A549 (cell line): ENCODE data around the gene ODF4. TPM values are rescaled to one million over a fixed set of nuclear protein-coding genes. Genes with fewer than 3 reads are reported as not detected.

Experiments
- ATAC-seq, 2 experiments: fragments of 200-7000 bp in 1 of 2; fragments of >200 bp in 1 of 2; cut with Nextera tagmentation in 1 of 2; cut with Tn5 transposase in 1 of 2; 3 replicates each; pipeline versions ENCODE4 v1.8.0 to v1.9.1; 2018 to 2020; ENCODE audit warnings: mild to moderate bottlenecking in 1 of 2, moderate library complexity in 1 of 2
- CTCF ChIA-PET: fragments of 300-600 bp; sonication (Branson Sonifier 250); formaldehyde crosslinking; extraction: SDS; loops from one replicate; lab custom pipeline; 2021; ENCODE audit warnings: antibody characterized with exemption, inconsistent platforms; lab: Yijun Ruan, JAX
- POLR2A ChIA-PET: fragments of 350-600 bp; formaldehyde crosslinking; extraction: SDS; loops from one replicate; lab custom pipeline; 2021; ENCODE audit warnings: antibody characterized with exemption, inconsistent platforms; lab: Yijun Ruan, JAX
- DNase-seq, 2 experiments: peaks; one replicate each; pipeline versions ENCODE4 v3.0.0 to v3.0.0-alpha.2; 2011 to 2016; ENCODE audit warnings: low read depth in 1 of 2, low spot score in 1 of 2
- FAIRE-seq: peaks from 2 replicates; lab custom pipeline; 2011; peaks lifted over from hg19 to GRCh38; lab: Jason Lieb, UNC
- H3K27ac ChIP-seq, 2 experiments: fragments of >200 bp; sonication (Bioruptor Twin); formaldehyde crosslinking; 3 replicates each; pipeline ENCODE4 v1.5.1; 2016 to 2017
- H3K4me1 ChIP-seq: fragments of >200 bp; sonication (Bioruptor Twin); formaldehyde crosslinking; 3 replicates; pipeline ENCODE4 v1.6.1; 2016
- H3K4me2 ChIP-seq: fragments of >200 bp; sonication (Bioruptor Twin); formaldehyde crosslinking; 3 replicates; pipeline ENCODE4 v1.6.1; 2016
- H3K4me3 ChIP-seq: fragments of >200 bp; sonication (Bioruptor Twin); formaldehyde crosslinking; 3 replicates; pipeline ENCODE4 v1.5.1; 2016
- H3K9me3 ChIP-seq: fragments of >200 bp; sonication (Bioruptor Twin); formaldehyde crosslinking; 3 replicates; pipeline ENCODE4 v1.6.1; 2016
- BCL3 ChIP-seq: fragments of >200 bp; sonication (Bioruptor Twin); formaldehyde crosslinking; IDR thresholded peaks from 3 replicates; pipeline ENCODE4 v1.6.1; 2016
- CBX2 ChIP-seq: fragments of 200-600 bp; sonication (generic); IDR thresholded peaks from 2 replicates; pipeline ENCODE4 v1.6.1; 2016; ENCODE audit warnings: low read depth, mild to moderate bottlenecking, borderline replicate concordance
- CEBPB ChIP-seq, 2 experiments: fragments of >200 bp in 1 of 2; sonication (Bioruptor Twin) in 1 of 2; formaldehyde crosslinking in 1 of 2; IDR thresholded peaks; 2 replicates each; pipeline ENCODE4 v1.6.1; 2012 to 2016
- CHD2 ChIP-seq: fragments of 150-350 bp; IDR thresholded peaks from 2 replicates; pipeline ENCODE4 v1.6.1; 2014; ENCODE audit warnings: low read length; ENCODE audit not compliant: partially characterized antibody
- CTCF ChIP-seq: fragments of >200 bp; sonication (Bioruptor Twin); formaldehyde crosslinking; IDR thresholded peaks from 3 replicates; pipeline ENCODE4 v1.5.1; 2016
- E2F6 ChIP-seq: IDR thresholded peaks from 2 replicates; pipeline ENCODE4 v1.6.1; 2012; ENCODE audit warnings: low read depth, borderline replicate concordance
- EHF ChIP-seq: fragments of 250-450 bp; sonication (Bioruptor Pico); IDR thresholded peaks from 2 replicates; pipeline ENCODE4 v1.5.0; 2020; ENCODE audit warnings: mild to moderate bottlenecking
- JUNB ChIP-seq: fragments of >200 bp; sonication (Bioruptor Twin); formaldehyde crosslinking; IDR thresholded peaks from 2 replicates; pipeline ENCODE4 v1.6.1; 2016
- MAZ ChIP-seq: fragments of 150-350 bp; IDR thresholded peaks from 2 replicates; pipeline ENCODE4 v1.6.1; 2014; ENCODE audit warnings: antibody characterized with exemption, low read depth, low read length, borderline replicate concordance
- MYC ChIP-seq: IDR thresholded peaks from 2 replicates; pipeline ENCODE4 v1.6.1; 2012; ENCODE audit warnings: mild to moderate bottlenecking, inconsistent platforms, low read length, improper control_type of control experiment, borderline replicate concordance
- PBX3 ChIP-seq: IDR thresholded peaks from 2 replicates; pipeline ENCODE4 v1.6.1; 2012
- POLR2AphosphoS2 ChIP-seq: conservative IDR thresholded peaks from 2 replicates; pipeline ENCODE4 v1.6.1; 2012; ENCODE audit warnings: low read length, improper control_type of control experiment, inconsistent platforms
- RAD21 ChIP-seq, 2 experiments: fragments of >200 bp in 1 of 2; sonication (Bioruptor Twin) in 1 of 2; formaldehyde crosslinking in 1 of 2; IDR thresholded peaks in 1 of 2; conservative IDR thresholded peaks in 1 of 2; 2 replicates in 1 of 2; 3 replicates in 1 of 2; pipeline ENCODE4 v1.6.1; 2012 to 2018; ENCODE audit warnings: inconsistent platforms in 1 of 2
- SMC3 ChIP-seq: fragments of >200 bp; sonication (Bioruptor Twin); formaldehyde crosslinking; IDR thresholded peaks from 3 replicates; pipeline ENCODE4 v1.6.1; 2018; ENCODE audit warnings: inconsistent platforms
- TFCP2L1 ChIP-seq: fragments of 250-450 bp; sonication (Bioruptor Pico); IDR thresholded peaks from 2 replicates; pipeline ENCODE4 v1.5.0; 2021; ENCODE audit warnings: mild to moderate bottlenecking
- ZC3H11A ChIP-seq: fragments of 450-650 bp; IDR thresholded peaks from 2 replicates; pipeline ENCODE4 v1.6.1; 2014; ENCODE audit warnings: antibody characterized with exemption, mild to moderate bottlenecking
- ZFP36 ChIP-seq: fragments of 450-650 bp; IDR thresholded peaks from 2 replicates; pipeline ENCODE4 v1.6.1; 2014; ENCODE audit warnings: borderline replicate concordance; ENCODE audit not compliant: partially characterized antibody
- ZSCAN20 ChIP-seq: fragments of 250-450 bp; sonication (Bioruptor Pico); IDR thresholded peaks from 2 replicates; pipeline ENCODE4 v1.8.0; 2022; ENCODE audit warnings: mild to moderate bottlenecking, moderate library complexity
- WGBS: methylation state at CpG from one replicate; pipeline ENCODE4 v1.1.6; 2017; ENCODE audit errors: missing lambda C conversion rate; 5-methylcytosine and 5-hydroxymethylcytosine counted together
- polyA plus RNA-seq, 4 experiments: library from polyadenylated mRNA; depleted of rRNA in 3 of 4; stranded (reverse); fragments of >200 nt; fragmentation: RNase III in 1 of 4; extraction: RNeasy Plus Mini Kit Qiagen cat#74134 plus additional on column Dnase treatment in 1 of 4; gene quantifications; 2 replicates in 3 of 4; 3 replicates in 1 of 4; pipeline ENCODE4 v1.2.3, GENCODE V29; 2011 to 2017
- TF ChIP-seq, protein P1 (sequence below): fragments of >200 bp; sonication (Bioruptor Twin); formaldehyde crosslinking; IDR thresholded peaks from 2 replicates; pipeline ENCODE4 v1.6.1; 2016

ODF4 gene
- polyA plus RNA-seq, 2 of the 4 experiments (the other 2 are of a cell fraction): not detected

DNA sequence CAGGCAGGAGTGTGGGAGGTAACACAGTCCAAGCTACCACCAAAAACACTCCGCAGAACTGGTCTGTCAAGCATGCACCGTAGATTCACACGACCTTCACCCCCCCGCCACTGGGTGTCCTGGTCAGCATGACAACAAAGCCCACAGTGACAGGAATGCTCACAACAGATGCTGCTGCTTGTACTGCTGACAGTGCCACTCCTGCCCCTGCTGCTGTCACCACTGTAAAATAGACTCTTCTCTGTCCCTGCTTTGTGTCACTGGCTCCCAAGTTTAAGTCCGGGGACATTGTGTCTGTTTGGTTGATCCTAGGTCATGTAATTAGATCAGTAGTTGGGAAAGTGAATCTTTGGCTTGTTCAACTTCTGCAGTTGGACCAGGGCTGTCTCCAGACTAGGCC lies 7.0 kb upstream of the ODF4 start (continued):
- TF ChIP-seq PBX3: no peak
- TF ChIP-seq CTCF: no peak
- TF ChIP-seq EHF: no peak
- TF ChIP-seq RAD21 (conservative IDR thresholded peaks at IDR 0.05 in 1 of 2, IDR thresholded peaks at IDR 0.05 in 1 of 2): no peak
- no peak for TF ChIP-seq TFCP2L1 (CRISPR knock-in tag)
- no peak for TF ChIP-seq ZSCAN20
- TF ChIP-seq, protein P1, sequence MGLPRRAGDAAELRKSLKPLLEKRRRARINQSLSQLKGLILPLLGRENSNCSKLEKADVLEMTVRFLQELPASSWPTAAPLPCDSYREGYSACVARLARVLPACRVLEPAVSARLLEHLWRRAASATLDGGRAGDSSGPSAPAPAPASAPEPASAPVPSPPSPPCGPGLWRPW: no peak
- no peak for TF ChIP-seq MAZ
- no peak for TF ChIP-seq ZC3H11A
- TF ChIP-seq, all 56 proteins: peak for 0

GRCh38 chr17:8333281-8333680 lies 6.4 kb upstream of the ODF4 start:
- no peak for TF ChIP-seq ZFP36
- TF ChIP-seq, protein P1: no peak
- no peak for TF ChIP-seq MYC
- TF ChIP-seq CEBPB (IDR thresholded peaks at IDR 0.05): no peak
- TF ChIP-seq CHD2: no peak
- no peak for TF ChIP-seq SMC3
- no peak for TF ChIP-seq JUNB
- TF ChIP-seq CBX2: no peak
- no peak for TF ChIP-seq ZSCAN20
- no peak for TF ChIP-seq BCL3
- TF ChIP-seq POLR2AphosphoS2: no peak
- CTCF ChIA-PET: interaction anchor here (1.3 to 1.6 kb wide), 2 partner anchors 10 to 50 kb away, joined by 3 to 5 read pairs; no protein-coding TSS in a partner anchor
- Histone ChIP-seq H3K4me1 (no peaks in the 10 kb centered on the region), H3K4me3 (no peak overlapping the region), H3K4me2 (no peak overlapping the region), H3K9me3 (no peaks in the 10 kb centered on the region), H3K27ac (no peak overlapping the region)
- FAIRE-seq (no peak), ATAC-seq (no peak), DNase-seq (no peak)
- WGBS: 73% methylated on average over 4 of the region's 4 CpGs
- POLR2A ChIA-PET: no interaction called here

DNA sequence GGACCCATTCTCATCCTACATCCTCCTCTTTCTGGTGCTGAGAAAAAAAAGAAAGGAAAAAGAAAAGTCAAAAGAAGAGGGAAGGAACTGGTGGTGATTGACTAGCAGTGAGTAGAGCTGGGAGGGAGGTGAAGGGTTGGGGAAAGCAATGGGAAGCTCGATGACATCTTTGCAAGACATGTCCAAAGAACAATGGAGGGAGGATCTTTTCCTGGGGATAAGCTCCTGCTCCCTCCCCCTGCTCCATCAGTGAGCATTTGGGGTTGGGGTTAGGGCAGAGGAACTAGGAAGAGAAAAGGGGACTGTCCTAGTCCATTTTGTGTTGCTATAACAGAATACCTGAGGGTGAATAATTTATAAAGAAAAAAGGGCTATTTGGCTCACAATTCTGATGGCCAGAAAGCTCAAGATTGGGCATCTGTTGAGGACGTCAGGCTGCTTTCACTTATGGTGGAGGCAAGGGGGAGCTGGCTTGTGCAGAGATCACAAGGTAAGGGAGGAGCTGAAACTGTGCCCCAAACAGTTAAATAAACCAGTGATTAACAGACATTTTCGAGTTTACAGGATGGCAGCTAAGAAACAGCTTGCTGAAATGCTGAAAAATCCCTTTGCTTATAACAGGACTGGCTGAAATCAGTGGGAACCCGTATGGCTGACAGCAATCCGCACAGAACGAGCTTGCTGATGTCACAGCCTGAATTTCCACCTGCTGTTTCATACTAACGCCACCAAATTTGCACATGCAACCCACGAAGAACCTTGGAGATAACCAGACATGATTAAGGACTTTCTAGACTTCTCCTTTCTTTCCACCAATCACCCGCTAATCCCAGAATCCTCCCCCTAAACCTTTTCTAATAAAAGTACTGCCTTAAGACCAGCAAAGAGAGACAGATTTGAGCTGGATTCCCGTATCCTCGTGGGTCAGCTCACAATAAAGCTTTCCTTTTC lies 1.6 kb upstream of the ODF4 start:
- Histone ChIP-seq H3K4me2 (no peak overlapping the region), H3K4me3 (no peak overlapping the region), H3K9me3 (no peaks in the 10 kb centered on the region), H3K27ac (no peak overlapping the region), H3K4me1 (no peaks in the 10 kb centered on the region)
- ATAC-seq: peak in 1 of 2 experiments; percentile 20; a peak in 2 of 6 replicates
- no peak for DNase-seq
- 50% methylated on average over 11 of the region's 11 CpGs for WGBS
- FAIRE-seq: peak; percentile 7
- CTCF ChIA-PET: interaction anchor here (0.6 to 4.5 kb wide), 9 partner anchors 11 to 1552 kb away, joined by 3 to 16 read pairs (median 3); no protein-coding TSS in a partner anchor
- POLR2A ChIA-PET: interaction anchor here (0.8 to 1.2 kb wide), 2 partner anchors 43 to 88 kb away, joined by 3 read pairs; no protein-coding TSS in a partner anchor
- TF ChIP-seq E2F6 (no peak), POLR2AphosphoS2 (no peak), PBX3 (no peak)
